Aorta (tissue), 4 donors: ENCODE results near the gene CLEC18B. TPM values are rescaled to one million over a fixed set of nuclear protein-coding genes. Genes with fewer than 3 reads are reported as not detected.

ENCODE experiments used
- polyA plus RNA-seq, 2 donors: library from polyadenylated mRNA; stranded (reverse); fragments of 200-250 nt; gene quantifications; one replicate each; pipeline ENCODE4 v1.2.3, GENCODE V29; 2013
- total RNA-seq, 2 donors: library from RNA; stranded (reverse); fragmentation: NEBNext Ultra II Directional; extraction: Animal tissue kit (Norgen Biotek cat#: 25700); gene quantifications; one replicate each; pipeline ENCODE4 v1.2.1, GENCODE V29; 2021
- donor health status: healthy with polysubstance abuse.
- donor health status: Bipolar disorder and iron deficiency.
- donor health status: DM: no; HTN: no; CAD: no.
- donor health status: DM: yes; HTN: yes; CAD: no.

Gene CLEC18B
- total and polyA plus RNA-seq, 4 donors: 0.75 to 6.5 (median 2.1) TPM

Other genes starting within 250 kb of the CLEC18B start
- gene PSMD7, start 124.7 kb downstream of the CLEC18B start, total RNA-seq: 10 to 100 TPM; 58.8 to 69.6 TPM
- gene PSMD7, start 124.7 kb downstream of the CLEC18B start, polyA plus RNA-seq: 10 to 100 TPM; 71.6 to 83.1 TPM
- gene NPIPB15, start 45.2 kb downstream of the CLEC18B start, total RNA-seq: 1 to 10 TPM; 2.8 to 9.0 TPM
- gene NPIPB15, start 45.2 kb downstream of the CLEC18B start, polyA plus RNA-seq: 10 to 100 TPM in 1 of 2 donors, 1 to 10 TPM in 1; 3.1 to 77.5 TPM
- 100 to 1,000 TPM; 150 to 173 TPM for gene GLG1, start 185.6 kb upstream of the CLEC18B start, total RNA-seq
- gene GLG1, start 185.6 kb upstream of the CLEC18B start, polyA plus RNA-seq: 10 to 100 TPM; 26.2 to 78.3 TPM
- gene RFWD3, start 245.4 kb upstream of the CLEC18B start, total RNA-seq: 10 to 100 TPM; 16.4 to 17.1 TPM
- 1 to 10 TPM; 2.8 to 3.3 TPM for gene RFWD3, start 245.4 kb upstream of the CLEC18B start, polyA plus RNA-seq